Activated naive CD4-positive, alpha-beta T cell treated with anti-CD3 and anti-CD28 coated beads, Interleukin-2, amount 50 U/mL, for 72 hours (primary cell): ENCODE measurements around the gene ADRA1B. TPM values are rescaled to one million over a fixed set of nuclear protein-coding genes. Genes with fewer than 3 reads are reported as not detected.

ENCODE experiments used
- ATAC-seq, 2 donors: fragments of 150-1000 bp; cut with Tn5 transposase; 2 replicates each; pipeline ENCODE4 v1.10.0; 2021; ENCODE audit warnings: mild to moderate bottlenecking in 2 of 2, moderate library complexity in 2 of 2
- DNase-seq, 2 donors: peaks; one replicate each; pipeline ENCODE4 v3.0.0; 2021 to 2022; ENCODE audit warnings: low spot score in 2 of 2
- H3K27ac Mint-ChIP-seq, 2 donors: one replicate each; pipeline ENCODE4 v1.8.0; 2022; ENCODE audit warnings: mild to moderate bottlenecking in 2 of 2, mixed read lengths in 2 of 2
- H3K36me3 Mint-ChIP-seq, 2 donors: one replicate each; pipeline ENCODE4 v1.8.0; 2022; ENCODE audit warnings: mixed read lengths in 2 of 2
- H3K9me3 Mint-ChIP-seq, 2 donors: one replicate each; pipeline ENCODE4 v1.8.0; 2022; ENCODE audit warnings: mixed read lengths in 2 of 2
- total RNA-seq, 2 donors: library from RNA; stranded (reverse); gene quantifications; one replicate each; pipeline ENCODE4 v1.2.3, GENCODE V29; 2022

ADRA1B gene
- total RNA-seq, 2 donors from 2014 or later = not detected

GRCh38 chr5:159911349-159911748, 4.9 kb upstream of the ADRA1B start:
- ATAC-seq = no peak
- H3K36me3 Mint-ChIP-seq = no peaks in the 10 kb centered on the region

GRCh38 chr5:159912033-159912800, 4.1 kb upstream of the ADRA1B start:
- ATAC-seq (no peak), DNase-seq (no peak)
- Mint-ChIP-seq H3K27ac (no peak overlapping the region), H3K9me3 (no peaks in the 10 kb centered on the region), H3K36me3 (peaks cover 0 to 3% of the 10 kb centered on the region in 2 donors)

More at GRCh38 chr5:159911349-159911748, 4.9 kb upstream of the ADRA1B start:
- no peak for DNase-seq
- Mint-ChIP-seq H3K9me3 (no peaks in the 10 kb centered on the region), H3K27ac (no peak overlapping the region)

GRCh38 chr5:159913048-159913447, 3.2 kb upstream of the ADRA1B start:
- Mint-ChIP-seq H3K9me3 (no peaks in the 10 kb centered on the region), H3K36me3 (peaks cover 0 to 5% of the 10 kb centered on the region in 2 donors), H3K27ac (no peak overlapping the region)
- DNase-seq (no peak), ATAC-seq (no peak)

DNA sequence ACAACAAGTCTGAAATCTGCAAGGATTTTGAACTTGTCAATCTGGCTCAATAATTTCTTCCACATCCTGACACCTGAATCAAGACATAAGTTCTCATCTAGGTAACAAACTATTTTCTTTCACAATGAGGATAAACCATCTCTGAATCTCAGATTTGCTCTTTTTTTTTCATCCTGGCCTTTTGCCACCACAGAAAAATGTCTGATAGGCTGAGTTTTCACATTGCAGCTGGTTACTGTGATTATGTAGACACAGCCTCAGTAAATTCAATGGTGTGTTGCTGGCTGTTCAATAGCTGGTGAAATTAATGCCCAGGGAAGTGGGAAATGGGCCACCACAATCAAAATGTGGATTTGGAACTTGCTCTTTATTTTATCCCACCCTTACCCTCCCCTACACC, 2.8 kb upstream of the ADRA1B start:
- DNase-seq (no peak), ATAC-seq (no peak)
- H3K9me3 Mint-ChIP-seq = no peaks in the 10 kb centered on the region
- no peak overlapping the region for H3K27ac Mint-ChIP-seq
- peaks cover 0 to 5% of the 10 kb centered on the region in 2 donors for H3K36me3 Mint-ChIP-seq

GRCh38 chr5:159916841-159917761, 819 bp downstream of the ADRA1B start:
- H3K36me3 Mint-ChIP-seq = peaks cover 0 to 5% of the 10 kb centered on the region in 2 donors
- DNase-seq (no peak), ATAC-seq (no peak)
- no peak overlapping the region for H3K27ac Mint-ChIP-seq
- no peaks in the 10 kb centered on the region for H3K9me3 Mint-ChIP-seq

DNA sequence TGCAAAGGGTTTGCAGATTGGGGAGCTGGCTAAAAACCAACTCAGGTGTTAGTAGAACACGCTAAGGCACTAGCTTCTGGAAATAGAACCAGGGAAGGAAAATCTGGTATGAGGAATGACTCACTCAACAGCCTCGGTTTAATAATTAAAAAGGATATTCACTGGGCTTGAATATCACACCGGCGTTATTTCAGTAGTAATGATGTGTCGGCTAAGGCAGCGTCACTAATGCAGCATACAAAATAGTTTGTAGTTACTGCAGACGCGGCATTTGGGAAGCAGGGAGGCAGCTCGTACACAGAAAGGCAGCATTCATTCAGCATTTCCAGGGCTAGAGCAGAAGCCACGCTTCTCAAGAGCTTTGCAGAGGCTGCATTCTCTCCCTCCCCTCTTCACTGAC, 1.7 kb downstream of the ADRA1B start:
- DNase-seq = no peak
- ATAC-seq = no peak
- H3K36me3 Mint-ChIP-seq = peaks cover 0 to 5% of the 10 kb centered on the region in 2 donors
- H3K27ac Mint-ChIP-seq = no peak overlapping the region
- no peaks in the 10 kb centered on the region for H3K9me3 Mint-ChIP-seq

DNA sequence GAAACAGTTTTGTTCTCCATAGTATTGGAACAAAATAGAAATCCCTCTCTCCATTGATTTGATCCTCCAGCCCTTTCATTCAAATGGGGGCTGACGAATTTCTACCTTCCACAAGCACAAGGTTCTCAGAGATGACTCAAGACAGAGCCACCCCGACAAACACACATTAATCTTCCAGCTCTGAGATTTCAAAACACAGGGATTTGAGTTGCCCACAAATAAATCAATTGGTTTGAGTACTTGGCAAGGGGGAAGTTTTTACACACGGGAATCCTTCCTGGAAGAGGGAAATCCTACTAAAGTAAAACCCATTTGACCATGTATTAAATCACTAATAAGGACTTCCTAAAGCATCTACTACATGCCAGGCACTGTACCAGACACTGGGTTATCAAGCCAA, 5.4 kb downstream of the ADRA1B start:
- Mint-ChIP-seq H3K27ac (no peak overlapping the region), H3K36me3 (peaks cover 0 to 5% of the 10 kb centered on the region in 2 donors), H3K9me3 (no peaks in the 10 kb centered on the region)
- ATAC-seq (no peak), DNase-seq (no peak)

DNA sequence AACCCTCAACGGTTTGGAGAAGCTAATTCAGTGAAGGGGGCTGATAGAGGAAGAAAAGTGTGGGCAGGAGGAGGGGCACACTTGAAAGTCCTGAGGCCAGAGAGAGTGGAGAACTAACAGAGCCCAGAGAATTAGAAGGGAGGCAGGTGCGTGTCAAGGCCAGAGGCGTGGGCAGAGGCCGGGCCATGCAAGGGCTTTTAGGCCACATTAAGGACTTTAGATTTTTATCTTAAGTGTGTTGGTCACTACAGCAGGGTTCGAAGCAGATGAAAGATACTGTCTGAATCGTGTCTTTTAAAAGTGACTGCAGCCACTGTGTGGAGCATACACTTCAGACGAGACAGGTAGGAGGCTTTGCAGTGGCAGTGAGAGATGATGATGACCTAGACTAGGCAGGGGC, 6.7 kb downstream of the ADRA1B start:
- Mint-ChIP-seq H3K27ac (no peak overlapping the region), H3K9me3 (no peaks in the 10 kb centered on the region), H3K36me3 (no peaks in the 10 kb centered on the region)
- ATAC-seq (no peak), DNase-seq (no peak)

- Mint-ChIP-seq H3K36me3 (no peaks in the 10 kb centered on the region), H3K9me3 (no peaks in the 10 kb centered on the region), H3K27ac (no peak overlapping the region)
- DNase-seq (no peak), ATAC-seq (no peak)
Observed at GRCh38 chr5:159928122-159928909, 12.0 kb downstream of the ADRA1B start.

DNA sequence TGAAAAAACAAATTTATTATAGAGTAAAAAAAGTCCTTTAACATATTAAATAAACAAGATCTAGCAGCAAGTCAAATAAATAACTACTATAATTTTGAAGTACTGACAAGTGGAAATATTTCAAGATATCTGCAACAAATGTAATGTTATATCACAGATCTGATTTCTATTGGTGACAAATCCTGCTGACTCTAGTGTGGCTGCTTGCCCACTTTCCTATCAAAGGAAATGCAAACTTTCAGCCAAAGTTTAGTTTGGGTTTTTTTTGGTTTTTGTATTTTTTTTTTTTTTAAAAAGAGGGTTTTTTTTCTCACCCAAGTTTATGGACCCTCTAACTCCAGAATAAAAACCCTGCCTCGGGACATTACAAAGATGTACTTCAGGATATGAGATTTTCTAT, 12.9 kb downstream of the ADRA1B start:
- Mint-ChIP-seq H3K27ac (no peak overlapping the region), H3K9me3 (no peaks in the 10 kb centered on the region), H3K36me3 (no peaks in the 10 kb centered on the region)
- DNase-seq (no peak), ATAC-seq (no peak)

- Mint-ChIP-seq H3K36me3 (no peaks in the 10 kb centered on the region), H3K9me3 (no peaks in the 10 kb centered on the region), H3K27ac (no peak overlapping the region)
- DNase-seq (no peak), ATAC-seq (no peak)
Observed at GRCh38 chr5:159933531-159934485, 17.5 kb downstream of the ADRA1B start.

DNA sequence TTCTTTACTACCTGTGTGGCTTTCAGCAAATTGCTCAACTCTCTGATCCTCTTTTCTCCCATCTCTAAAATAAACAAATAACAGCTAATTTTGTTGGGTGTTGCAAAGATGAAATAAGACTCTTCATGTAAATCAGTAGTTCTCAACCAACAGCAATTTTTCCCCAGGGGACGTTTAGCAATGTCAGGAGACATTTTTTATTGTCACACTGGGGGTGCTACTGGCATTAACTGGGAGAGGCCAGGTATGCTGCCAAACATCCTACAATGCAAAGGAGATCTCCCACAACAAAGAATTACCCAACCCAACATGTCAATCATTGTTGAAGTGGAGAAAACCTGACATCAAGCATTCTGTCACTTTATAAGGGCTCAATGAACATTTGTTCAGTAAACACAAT, 19.7 kb downstream of the ADRA1B start:
- no peak overlapping the region for H3K27ac Mint-ChIP-seq

GRCh38 chr5:159936686-159937329, 20.5 kb downstream of the ADRA1B start:
- Mint-ChIP-seq H3K9me3 (no peaks in the 10 kb centered on the region), H3K27ac (no peak overlapping the region), H3K36me3 (no peaks in the 10 kb centered on the region)
- no peak for DNase-seq
- no peak for ATAC-seq

More for the DNA sequence above, 19.7 kb downstream of the ADRA1B start:
- ATAC-seq (no peak), DNase-seq (no peak)
- Mint-ChIP-seq H3K9me3 (no peaks in the 10 kb centered on the region), H3K36me3 (no peaks in the 10 kb centered on the region)

- Mint-ChIP-seq H3K9me3 (no peaks in the 10 kb centered on the region), H3K27ac (no peak overlapping the region), H3K36me3 (no peaks in the 10 kb centered on the region)
- no peak for ATAC-seq
- no peak for DNase-seq
Observed at GRCh38 chr5:159937580-159937979, 21.3 kb downstream of the ADRA1B start.

DNA sequence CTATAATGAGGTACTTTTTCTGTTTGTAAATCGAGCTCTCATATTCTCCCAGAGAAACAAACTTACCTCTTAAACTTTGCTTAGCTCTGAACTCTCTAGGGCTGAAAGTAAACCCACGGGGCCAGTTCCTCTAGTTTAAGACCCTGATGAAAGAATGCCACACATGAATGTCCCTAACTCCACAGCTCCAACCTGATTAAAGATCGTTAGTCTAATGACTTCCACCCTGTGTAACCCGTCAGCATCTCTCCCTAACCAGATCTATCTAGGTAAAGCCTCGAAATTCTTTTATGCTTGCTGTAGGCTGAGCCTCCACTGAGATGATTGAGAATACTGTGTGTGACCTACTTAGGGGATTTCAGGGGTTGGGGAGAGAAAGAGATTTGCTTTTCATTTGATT, 27.0 kb downstream of the ADRA1B start:
- Mint-ChIP-seq H3K9me3 (no peaks in the 10 kb centered on the region), H3K27ac (no peak overlapping the region), H3K36me3 (no peaks in the 10 kb centered on the region)
- ATAC-seq = no peak
- DNase-seq = no peak
